Neural progenitor cell (in vitro differentiated cells): Measurements from ENCODE around the gene SYNRG.

Experiments used
- CTCF ChIP-seq: fragments of 200-600 bp; sonication (generic); IDR thresholded peaks from 2 replicates; pipeline ENCODE4 v1.5.1; 2017; ENCODE audit warnings: antibody characterized with exemption, mild to moderate bottlenecking
- EZH2 ChIP-seq: fragments of 200-600 bp; sonication (generic); IDR thresholded peaks from 2 replicates; pipeline ENCODE4 v1.6.1; 2017; ENCODE audit warnings: antibody characterized with exemption, mild to moderate bottlenecking, moderate library complexity
- EZH2phosphoT487 ChIP-seq: fragments of 200-600 bp; sonication (generic); IDR thresholded peaks from 2 replicates; pipeline ENCODE4 v1.6.1; 2017; ENCODE audit warnings: antibody characterized with exemption

- TF ChIP-seq CTCF = no peak
- no peak for TF ChIP-seq EZH2
- TF ChIP-seq EZH2phosphoT487 = no peak
Observed at GRCh38 chr17:37476431-37477120, 132.6 kb downstream of the SYNRG start.
